HG03095 (cell line): ENCODE data around the gene INMT.

Experiments
- ATAC-seq: cut with Tn5 transposase; IDR thresholded peaks from one replicate; pipeline ENCODE4 v1.9.1; 2021; ENCODE audit warnings: moderate library complexity; ENCODE audit not compliant: unreplicated experiment

The INMT gene

DNA sequence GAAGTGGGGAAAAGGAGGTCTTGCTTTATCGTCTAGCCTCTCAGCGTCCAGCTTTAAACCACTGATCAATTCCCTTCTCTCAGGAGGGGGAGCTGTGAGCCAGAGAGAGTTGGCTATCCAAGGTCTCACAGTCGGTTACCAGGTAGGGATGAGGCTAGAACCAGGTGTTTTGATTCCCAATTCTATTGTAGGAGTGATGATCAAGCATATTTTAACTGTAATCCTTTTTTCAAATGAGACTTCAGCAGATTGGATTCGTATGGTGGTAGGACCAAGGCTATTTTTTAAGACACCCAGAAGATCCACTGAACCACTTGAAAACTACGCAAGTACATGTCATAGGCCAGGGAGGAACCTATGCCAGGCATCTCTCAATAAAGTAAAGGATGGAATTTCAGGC lies 27.6 kb downstream of the INMT start:
- no peak for ATAC-seq

DNA sequence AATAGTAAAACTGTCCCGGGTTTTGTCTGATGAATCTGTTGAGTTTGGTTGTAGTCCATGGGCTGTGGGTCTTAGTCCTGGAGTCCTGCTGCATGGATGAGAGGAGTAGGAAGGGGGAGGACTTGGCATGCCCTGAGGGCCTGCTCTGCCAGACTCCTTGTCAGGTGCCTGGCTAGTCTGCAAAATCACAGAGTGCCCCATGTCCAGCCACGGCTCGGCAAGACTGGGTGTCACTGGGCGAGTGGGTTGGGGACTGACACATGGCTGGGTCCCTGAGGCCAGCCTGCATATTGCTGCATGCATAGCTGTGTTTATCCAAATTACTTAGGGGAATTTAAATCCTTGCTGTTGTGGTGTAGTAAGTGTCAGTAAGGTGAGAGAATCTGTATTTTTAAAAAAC lies 29.0 kb downstream of the INMT start:
- ATAC-seq = no peak

DNA sequence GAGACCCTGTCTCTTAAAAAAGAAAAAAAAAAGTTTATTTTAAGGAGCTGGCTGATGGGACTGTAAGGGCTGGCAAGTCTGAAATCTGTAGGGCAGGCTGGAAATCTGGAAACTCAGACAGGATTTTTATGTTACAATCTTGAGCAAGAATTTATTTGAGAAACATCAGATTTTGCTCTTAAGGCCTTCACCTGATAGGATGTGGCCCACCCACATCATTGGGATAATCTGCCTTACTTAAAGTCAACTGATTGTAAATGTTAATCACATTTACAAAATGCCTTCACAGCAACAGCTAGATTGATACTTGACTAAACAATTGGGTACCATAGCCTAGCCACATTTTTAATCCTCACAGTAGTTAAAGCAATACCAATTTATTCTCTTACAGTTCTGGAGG lies 30.8 kb downstream of the INMT start:
- ATAC-seq = no peak

DNA sequence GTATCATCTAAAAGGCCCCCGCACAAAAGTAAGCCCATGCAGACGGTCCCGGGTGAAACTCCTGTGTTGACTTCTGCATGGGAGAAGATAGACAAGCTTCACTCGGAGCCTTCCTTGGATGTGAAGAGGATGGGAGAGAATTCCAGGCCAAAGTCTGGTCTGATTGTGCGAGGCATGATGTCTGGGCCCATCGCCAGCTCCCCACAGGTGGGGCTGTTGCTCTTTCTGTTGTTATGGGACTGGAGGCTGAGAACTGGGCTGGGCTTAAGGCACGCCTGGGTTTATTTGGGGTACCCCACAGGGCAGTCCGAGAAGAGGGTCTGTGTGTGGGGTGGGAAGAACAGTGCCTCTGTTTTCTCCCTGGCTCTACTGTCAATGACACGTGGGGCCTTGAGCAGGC lies 33.9 kb downstream of the INMT start:
- ATAC-seq = no peak

DNA sequence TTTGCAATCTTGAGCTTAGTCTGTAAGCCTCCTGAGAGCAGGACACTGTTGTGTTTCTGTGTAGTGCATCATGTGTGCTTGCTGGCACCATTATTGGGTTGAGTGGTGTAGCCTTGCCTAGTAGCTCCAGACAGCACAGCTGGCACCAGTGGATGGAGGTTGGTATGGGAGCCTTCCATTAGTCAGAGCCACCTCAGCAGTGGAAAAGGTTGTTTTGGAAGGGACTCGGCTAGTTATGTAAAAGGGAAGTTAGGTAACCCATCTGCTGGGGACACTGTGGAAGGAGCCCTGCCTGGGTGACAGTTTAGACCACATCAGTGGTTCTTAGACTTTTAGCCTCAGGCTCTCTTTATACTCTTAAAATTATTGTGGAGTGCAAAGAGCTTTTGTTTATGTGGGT lies 35.6 kb downstream of the INMT start:
- no peak for ATAC-seq

DNA sequence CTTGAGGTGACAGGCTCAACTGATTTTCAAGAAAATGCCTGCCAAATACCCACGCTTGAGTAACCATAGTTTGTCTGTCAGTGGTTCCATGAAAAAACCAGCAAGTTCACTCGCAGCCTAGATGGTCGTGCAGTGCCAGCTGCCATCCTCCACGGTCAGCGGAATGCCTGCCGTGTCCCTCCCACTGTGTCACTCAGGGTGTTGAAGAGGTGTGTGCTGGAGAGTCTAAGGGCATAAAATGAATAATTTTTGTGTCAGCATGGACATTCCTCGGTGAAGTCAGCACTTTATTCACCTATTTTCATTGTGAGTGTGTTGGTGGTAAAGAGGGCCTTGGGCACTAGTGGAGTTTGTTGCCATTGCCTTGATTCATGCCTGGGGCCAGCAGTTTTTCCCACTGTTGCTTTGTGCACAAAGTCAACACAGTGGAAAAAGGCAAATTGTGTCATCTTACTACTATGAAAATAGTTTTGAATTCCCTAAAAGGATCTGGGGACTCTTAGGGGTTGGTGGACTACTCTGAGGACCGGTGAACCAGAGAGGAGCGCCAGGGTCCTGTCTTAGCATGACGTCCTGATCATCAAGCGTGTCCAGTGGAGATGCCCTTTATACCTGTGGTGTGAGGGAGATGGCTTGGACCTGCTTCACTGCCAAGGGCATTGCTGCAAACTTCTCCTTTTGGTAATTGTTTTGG lies 36.9 kb downstream of the INMT start:
- no peak for ATAC-seq

DNA sequence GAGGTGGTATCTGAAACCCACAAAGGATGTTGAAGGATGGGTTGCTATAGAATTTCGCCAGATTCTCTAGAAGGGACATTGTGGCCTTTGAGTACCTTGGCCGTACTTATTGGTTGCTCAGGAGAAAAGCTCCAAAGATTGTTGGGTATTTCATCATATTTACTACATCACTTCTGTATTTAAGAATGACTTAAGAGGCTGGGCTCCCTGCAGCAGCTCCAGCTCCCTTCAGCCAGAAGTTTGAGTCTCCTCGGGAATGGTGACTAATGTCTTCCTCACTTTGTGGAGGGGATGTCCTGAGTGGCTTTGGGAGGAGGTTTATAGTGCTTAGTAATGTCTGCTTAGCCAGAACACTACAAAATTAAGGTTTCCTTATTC lies 37.4 kb downstream of the INMT start:
- no peak for ATAC-seq

DNA sequence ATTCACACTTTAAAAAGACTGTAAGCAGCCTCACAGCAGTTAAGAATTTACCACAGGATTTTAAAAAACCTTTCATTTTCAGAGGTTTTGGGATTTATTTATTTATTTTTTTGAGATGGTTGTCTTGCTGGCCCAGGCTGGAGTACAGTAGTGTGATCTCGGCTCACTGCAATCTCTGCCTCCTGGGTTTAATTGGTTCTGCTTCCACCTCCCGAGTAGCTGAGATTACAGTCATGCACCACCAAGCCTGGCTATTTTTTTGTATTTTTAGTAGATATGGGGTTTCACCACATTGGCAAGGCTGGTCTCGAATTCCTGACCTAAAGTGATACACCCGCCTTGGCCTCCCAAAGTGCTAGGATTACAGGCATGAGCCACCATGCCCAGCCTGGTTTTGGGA lies 38.4 kb downstream of the INMT start:
- ATAC-seq = no peak

DNA sequence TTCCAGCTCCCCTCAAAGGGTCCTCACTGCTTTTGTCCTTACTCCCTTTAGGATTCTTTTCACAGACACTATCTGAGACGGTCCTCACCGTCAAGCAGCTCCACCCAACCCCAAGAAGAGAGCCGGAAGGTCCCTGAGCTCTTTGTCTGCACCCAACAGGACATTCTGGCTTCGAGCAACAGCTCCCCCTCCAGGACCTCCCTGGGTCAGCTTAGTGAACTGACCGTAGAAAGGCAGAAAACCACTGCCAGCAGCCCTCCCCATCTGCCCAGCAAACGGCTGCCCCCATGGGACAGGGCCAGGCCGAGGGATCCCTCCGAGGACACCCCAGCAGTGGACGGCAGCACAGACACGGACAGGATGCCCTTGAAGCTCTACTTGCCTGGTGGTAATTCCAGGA lies 39.2 kb downstream of the INMT start:
- no peak for ATAC-seq

DNA sequence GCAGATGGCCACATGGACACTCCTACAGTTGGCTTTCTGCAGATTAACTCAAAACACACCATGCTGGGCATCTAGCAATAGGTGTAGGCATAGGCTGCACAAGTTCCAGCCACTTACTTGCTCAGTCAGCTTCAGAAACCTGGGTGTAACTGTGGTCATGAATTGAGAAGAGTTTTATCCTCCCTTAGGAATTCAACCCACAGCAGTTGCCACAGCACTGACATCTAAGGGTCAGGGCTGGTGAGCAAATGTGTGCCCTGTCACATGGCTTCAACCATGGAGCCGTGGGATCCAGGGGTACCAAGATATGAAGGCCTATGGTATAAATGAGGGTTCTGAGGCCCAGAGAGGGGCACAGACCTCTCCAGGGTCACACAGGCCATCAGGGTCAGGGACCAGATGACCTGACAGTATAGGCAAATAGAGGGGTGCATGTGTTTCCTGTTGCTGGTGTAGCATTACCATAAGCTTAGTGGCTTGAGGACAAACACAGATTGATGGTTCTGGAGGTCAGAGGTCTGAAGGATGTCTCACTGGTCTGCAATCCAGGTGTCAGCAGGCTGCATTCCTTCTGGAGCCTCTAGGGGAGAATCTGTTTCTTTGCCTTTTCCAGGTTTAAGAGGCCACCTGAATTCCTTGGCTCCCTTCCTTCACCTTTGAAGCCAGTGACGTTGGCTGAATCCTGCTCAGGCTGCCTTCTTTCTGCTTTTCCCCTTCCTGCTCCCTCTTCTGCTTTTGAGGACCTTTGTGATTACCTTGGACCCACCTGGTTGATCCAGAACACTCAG lies 43.4 kb downstream of the INMT start:
- ATAC-seq = no peak

DNA sequence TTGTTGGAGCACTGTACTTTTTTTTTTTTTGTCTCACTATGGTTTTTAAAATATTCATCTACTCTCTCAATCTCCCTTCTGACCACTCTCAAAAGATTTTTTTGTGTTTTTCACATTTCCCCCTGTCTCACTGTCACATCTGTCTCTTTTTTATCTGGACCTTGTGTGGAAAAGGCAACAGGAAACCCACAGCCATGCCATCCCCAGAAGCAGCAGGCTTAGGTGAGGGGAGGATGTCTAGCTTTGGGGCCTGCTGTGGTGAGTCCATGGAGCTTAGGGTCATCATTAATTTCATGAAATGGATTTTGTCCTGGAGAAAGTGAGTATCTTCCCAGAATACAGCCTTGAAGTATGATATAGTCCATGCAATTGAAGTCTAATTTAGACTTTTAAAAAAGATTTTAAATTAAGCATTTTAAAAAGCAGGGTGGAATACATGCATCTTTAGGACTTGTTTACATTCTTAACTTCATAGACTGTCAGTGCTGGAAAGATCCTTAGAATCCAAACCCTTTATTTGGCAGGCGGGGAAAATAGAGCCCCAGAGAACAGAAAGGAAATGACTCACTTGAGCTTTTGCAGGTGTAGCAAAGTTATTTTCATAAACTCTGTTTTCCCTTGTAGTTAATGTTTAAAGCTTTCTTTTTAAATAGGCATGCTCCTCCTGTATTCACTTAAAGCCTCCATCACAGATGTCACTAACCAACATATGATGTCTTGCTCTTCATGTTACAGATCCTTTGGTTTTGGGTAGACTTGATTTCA lies 44.4 kb downstream of the INMT start:
- no peak for ATAC-seq

DNA sequence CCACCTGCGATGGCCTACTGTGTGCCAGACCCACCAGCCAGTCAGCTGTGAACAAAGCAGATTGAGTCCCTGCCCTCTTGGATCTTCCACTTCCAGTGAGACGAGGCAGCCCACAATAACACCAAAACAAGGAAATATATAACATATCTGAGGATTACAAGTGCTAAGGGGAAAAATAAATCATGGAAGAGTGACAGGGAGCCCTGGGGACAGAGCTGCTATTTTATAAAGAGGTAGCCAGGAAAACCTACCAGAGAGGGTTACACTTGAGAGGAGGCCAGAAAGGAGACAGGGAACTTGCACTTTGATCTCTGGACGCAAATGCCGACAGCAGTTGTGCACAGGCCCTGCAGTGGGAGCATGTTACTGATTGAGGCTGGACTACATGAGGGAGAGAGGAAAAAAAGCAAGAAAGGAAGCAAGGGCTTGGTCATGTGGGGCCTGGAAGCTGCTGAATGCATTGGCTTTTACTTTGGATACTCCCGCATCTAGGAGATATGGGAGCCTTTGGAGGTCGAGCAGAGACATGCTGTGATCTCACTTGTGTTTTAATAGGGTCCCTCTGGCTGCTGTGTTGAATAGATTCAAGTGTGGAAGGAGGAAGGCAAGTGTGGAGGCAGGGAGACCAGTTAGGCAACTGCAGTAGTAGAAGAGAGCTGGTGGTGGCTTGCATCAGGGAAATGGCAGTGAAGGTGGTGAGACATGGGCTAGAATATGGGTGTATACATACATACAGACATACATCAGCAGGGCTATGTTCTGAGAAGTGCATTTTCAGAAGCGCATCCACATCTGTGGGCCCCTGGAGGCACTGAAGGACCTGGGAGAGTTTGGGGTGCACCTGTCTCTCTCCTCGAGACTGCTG lies 45.5 kb downstream of the INMT start:
- ATAC-seq = no peak

DNA sequence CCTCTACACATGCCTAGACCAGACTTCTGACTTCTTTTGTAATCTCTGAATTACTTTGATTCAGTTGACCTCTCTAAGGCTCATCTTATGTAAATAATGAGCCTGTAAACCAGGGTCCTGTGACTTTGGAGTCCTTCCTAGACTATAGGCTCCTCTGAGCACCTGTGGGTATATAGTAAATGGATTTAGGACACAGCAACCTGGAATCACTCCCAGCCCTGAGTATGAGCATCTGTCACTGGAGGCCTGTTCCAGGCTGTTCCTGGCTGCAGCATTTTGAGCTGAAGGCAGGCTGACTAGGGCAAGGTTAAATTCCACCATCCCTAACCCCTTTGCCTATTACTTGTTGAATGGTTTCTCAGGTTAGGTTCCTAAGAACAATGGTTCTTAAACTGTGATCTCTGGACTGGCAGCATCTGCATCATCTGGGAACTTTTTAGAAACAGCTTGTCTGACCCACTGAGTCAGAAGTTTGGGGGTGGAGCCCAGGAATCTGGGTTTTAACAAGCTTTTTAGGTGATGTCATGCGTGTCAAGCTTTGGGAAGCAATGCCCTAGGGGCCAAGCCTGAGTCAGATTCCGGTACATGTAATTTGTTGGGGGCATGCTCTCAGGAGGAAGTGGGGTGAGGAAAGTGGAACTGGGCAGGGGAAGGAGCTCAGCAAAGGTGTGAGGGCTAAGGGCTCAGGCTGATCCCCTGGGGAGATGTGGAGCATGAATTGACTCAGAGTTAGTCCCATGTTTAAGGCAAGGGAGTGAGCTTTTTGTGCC lies 47.5 kb downstream of the INMT start:
- ATAC-seq = peak; percentile 65

DNA sequence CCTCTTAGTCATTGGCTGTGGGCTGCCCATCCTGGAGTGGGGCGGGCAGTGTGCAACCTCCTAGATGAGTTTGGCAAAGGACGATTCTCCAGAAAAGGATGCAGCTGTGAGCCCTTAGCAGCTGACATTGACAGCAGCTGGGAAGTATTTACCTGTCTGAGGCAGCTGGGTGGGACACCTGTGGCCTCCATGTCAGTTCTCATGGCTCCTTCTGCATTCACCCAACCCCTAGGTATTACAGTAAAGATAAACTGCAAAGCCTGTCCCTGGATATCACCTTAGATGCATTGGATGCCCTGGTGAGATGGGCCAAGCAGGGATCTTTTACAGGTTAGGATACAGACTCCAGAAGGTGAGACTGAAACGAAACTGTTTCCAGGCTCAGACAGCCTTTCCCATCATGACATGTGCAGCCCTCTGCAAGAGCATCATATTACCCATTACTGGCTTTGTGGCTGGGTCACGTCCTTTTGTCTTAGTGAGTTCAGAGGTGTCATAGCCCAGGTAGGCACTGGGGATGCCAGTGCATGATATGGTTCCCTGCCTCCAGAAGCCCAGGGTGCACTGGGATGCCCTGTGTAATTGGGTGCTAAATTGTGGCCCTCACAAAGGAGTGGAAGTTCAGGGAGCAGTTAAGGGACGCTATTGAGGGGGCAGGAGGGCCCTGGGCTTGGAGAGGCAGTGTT lies 48.2 kb downstream of the INMT start:
- ATAC-seq = no peak

DNA sequence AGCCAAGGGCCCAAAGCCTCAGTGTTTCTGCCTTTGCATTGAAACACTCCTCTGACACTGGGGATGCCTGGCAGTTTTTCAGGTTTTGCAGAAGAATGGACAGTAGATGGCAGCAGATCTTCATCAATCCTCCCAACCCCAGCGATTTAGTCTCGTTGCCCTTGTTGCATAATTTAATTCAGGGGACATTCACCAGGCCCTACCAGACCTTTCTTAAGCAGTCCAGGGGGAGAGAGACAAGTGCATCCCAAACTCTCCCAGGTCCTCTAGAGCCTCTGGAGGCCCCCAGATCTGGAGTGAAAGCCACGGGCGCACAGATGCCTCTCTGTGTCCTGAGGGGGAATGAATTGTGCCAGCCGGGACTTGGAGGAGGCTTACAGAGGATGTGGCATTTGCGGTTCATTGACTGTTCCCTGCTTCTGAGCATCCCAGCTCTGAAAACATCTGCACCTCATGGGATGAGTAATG lies 48.9 kb downstream of the INMT start:
- peak; percentile 28 for ATAC-seq

DNA sequence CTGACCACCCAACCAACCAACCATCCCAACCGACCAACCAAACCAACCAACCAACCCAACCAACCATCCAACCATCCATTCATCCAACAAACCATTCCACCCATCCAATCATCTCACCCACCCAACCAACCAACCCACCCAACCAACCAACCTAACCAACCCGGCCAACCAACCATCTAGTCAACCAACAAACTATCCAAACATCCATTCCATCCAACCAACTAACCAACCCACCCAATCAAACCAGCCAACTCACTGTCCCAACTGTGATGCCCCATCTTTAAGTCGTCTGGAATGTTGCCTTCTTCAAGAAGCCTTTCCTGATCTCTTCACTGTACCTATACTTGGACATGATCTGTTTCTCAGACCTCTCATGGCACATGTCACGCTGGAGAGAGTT lies 50.9 kb downstream of the INMT start:
- no peak for ATAC-seq

DNA sequence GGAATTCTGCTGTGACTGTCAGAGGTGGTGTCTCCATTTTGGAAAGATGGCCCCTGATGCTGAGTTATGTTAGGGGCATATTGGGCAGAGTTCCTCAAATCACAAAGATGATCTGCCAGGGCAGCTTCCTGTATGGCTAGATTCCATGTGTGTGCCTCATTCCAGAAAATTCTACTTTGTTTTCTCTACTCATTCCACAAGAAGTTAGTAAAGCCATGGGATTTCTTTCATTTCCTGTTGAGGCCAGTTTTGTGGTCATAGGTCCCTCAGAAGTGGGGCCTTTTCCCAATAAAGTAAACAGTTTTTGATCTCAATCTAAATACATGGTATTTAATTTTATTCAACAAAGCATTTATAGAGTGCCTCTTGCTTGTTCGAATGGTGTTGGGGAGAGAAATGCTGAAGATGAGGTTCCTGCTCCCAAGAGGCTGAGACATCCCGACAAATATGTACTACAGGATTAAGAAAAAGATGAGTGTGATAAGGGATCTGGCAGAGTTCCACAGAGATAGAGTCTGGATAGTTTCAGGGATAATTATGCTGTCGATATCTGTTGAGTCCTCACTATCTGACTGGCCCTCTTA lies 52.2 kb downstream of the INMT start:
- ATAC-seq = no peak

DNA sequence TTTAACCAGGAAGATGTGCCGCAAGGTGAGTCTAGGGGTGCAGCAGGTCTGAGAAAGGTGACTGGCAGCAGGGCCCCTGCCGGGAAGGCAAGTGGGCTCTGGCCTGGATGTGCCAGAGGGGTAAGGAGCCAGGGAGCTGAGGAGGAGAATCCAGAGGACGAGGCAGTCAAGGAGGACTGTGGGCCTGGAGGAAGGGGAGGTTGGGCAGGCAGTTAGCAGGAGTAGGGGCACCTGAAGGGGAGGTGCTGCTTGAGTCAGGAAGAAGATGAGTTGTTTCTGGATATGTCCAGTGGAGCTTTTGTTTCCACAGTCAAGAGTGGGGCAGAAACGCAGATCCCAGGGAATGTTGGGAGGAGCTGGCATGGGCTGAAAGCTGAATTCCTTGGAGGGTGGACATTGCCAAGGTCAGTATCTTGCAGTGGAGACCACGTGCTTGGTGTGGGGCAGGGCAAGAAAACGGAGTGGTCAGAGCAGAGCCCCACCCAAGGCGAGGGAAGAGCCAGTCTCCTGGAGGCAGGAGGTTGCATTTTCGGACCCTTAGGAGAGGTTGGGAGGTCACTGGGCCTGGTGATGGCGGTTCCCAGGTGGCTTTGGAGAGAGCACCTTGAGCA lies 53.3 kb downstream of the INMT start:
- no peak for ATAC-seq

DNA sequence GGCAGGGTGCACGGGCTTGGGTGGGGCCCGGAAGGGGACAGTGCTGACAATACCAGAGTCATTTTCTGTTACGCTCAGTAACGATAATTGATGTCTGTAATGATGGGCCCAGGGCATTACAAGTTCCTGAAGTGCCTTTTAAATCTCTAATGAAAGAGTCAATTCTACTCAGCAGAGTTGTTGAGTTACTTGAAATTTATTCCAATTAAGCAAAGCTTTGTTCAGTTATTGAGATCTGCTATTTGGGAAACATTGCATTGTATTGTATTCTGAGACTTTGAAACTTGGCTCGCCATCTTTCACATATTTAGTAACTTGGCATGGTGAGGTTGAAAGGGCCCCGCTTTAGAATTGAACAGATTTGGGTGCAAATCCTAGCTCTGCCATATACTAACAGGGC lies 54.0 kb downstream of the INMT start:
- no peak for ATAC-seq
